Measurements from ENCODE around the gene GCGR.

The GCGR gene

DNA sequence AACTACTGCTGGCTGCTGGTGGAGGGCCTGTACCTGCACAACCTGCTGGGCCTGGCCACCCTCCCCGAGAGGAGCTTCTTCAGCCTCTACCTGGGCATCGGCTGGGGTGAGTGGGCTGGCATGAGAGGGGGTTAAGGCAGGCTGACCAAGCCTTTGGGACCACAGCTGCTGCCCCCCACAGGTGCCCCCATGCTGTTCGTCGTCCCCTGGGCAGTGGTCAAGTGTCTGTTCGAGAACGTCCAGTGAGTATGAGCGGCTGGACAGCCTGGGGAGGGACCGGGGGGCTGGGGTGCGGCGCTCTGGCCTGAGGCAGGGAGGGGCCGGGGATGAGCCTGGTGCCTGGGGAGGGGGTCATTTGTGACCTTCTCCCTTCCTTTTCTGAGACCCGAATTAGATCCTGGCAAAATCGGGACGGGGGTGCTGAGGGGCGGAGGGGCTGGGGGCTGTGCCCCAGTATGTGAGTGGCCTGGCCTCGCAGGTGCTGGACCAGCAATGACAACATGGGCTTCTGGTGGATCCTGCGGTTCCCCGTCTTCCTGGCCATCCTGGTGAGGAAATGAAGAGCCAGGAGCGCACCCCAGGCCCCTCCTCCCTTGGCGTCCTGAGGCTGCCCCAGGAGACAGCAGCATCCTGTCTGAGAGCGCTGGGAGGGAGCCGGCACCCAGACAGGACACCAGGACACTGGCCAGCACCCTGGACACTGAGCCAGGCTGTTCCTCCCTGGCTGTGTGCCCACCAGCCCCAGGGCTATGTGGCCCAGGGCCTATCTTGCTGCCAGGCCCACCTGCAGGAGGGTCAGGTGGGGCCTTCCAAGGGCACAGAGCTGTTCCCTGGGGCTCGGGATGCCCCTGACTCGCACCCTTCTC is 8.0 kb downstream of the GCGR start:
- TF ChIP-seq, protein P1, sequence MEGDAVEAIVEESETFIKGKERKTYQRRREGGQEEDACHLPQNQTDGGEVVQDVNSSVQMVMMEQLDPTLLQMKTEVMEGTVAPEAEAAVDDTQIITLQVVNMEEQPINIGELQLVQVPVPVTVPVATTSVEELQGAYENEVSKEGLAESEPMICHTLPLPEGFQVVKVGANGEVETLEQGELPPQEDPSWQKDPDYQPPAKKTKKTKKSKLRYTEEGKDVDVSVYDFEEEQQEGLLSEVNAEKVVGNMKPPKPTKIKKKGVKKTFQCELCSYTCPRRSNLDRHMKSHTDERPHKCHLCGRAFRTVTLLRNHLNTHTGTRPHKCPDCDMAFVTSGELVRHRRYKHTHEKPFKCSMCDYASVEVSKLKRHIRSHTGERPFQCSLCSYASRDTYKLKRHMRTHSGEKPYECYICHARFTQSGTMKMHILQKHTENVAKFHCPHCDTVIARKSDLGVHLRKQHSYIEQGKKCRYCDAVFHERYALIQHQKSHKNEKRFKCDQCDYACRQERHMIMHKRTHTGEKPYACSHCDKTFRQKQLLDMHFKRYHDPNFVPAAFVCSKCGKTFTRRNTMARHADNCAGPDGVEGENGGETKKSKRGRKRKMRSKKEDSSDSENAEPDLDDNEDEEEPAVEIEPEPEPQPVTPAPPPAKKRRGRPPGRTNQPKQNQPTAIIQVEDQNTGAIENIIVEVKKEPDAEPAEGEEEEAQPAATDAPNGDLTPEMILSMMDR (IDR thresholded peaks at IDR 0.05), result no peak
- H3K9me3 ChIP-seq (ENCODE audit: control insufficient read depth, low read length), result no peaks in the 10 kb centered on the region
- peaks cover 3% of the 10 kb centered on the region for H3K4me1 ChIP-seq
- no peak overlapping the region for H2AFZ ChIP-seq
- H3K79me2 ChIP-seq, result no peaks in the 10 kb centered on the region
- no peaks in the 10 kb centered on the region for H3K27me3 ChIP-seq (ENCODE audit: control insufficient read depth, insufficient read depth, low read length)
- no peak overlapping the region for H3K27ac ChIP-seq
- H3K9ac ChIP-seq, result no peak overlapping the region
- H3K4me2 ChIP-seq (ENCODE audit: low read length), result no peak overlapping the region
- no peak overlapping the region for H3K4me3 ChIP-seq (ENCODE audit: low read depth, low read length)
- no peaks in the 10 kb centered on the region for H3K36me3 ChIP-seq (ENCODE audit: control insufficient read depth, insufficient read depth, low read length)

DNA sequence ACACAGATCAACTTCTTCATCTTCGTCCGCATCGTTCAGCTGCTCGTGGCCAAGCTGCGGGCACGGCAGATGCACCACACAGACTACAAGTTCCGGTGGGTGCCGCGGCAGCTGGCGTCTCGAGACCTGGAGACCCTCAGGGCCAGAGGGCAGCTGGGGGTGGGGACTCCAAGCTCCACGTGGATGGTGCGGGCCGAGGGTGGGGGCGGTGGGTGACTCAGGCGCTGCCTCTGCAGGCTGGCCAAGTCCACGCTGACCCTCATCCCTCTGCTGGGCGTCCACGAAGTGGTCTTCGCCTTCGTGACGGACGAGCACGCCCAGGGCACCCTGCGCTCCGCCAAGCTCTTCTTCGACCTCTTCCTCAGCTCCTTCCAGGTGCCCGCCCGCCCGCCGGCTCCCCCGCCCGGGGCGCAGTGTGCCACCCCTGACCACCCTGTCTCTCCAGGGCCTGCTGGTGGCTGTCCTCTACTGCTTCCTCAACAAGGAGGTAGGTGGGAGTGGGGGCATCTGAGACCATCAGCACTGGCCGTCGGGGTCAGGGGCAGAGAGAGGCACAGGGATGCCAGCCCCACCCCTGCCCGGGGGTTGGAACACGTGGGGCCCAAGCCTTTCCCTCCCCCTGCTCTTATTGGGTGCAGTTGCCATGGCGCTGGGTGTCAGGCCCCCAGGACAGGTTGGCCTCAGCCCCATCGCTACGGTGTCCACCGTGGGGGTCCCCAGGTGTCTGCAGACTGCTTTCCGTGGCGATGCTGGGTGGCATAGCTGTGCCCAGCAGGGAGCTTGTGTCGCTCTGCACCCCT is 8.8 kb downstream of the GCGR start:
- no peak overlapping the region for H3K27ac ChIP-seq
- H3K4me3 ChIP-seq (ENCODE audit: low read depth, low read length), result no peak overlapping the region
- no peaks in the 10 kb centered on the region for H3K27me3 ChIP-seq (ENCODE audit: control insufficient read depth, insufficient read depth, low read length)
- H3K4me2 ChIP-seq (ENCODE audit: low read length), result no peak overlapping the region
- TF ChIP-seq, protein P1 (IDR thresholded peaks at IDR 0.05), result no peak
- no peaks in the 10 kb centered on the region for H3K36me3 ChIP-seq (ENCODE audit: control insufficient read depth, insufficient read depth, low read length)
- no peak overlapping the region for H3K9ac ChIP-seq
- H3K4me1 ChIP-seq, result peaks cover 3% of the 10 kb centered on the region
- no peaks in the 10 kb centered on the region for H3K79me2 ChIP-seq
- H2AFZ ChIP-seq, result no peak overlapping the region
- no peaks in the 10 kb centered on the region for H3K9me3 ChIP-seq (ENCODE audit: control insufficient read depth, low read length)

GRCh38 chr17:81813371-81813684 is 9.4 kb downstream of the GCGR start:
- H3K4me3 ChIP-seq (ENCODE audit: low read depth, low read length), result no peak overlapping the region
- H2AFZ ChIP-seq, result no peak overlapping the region
- no peak overlapping the region for H3K27ac ChIP-seq
- TF ChIP-seq, protein P1 (IDR thresholded peaks at IDR 0.05), result no peak
- no peaks in the 10 kb centered on the region for H3K27me3 ChIP-seq (ENCODE audit: control insufficient read depth, insufficient read depth, low read length)
- no peak overlapping the region for H3K9ac ChIP-seq
- H3K36me3 ChIP-seq (ENCODE audit: control insufficient read depth, insufficient read depth, low read length), result no peaks in the 10 kb centered on the region
- peaks cover 3% of the 10 kb centered on the region for H3K4me1 ChIP-seq
- H3K9me3 ChIP-seq (ENCODE audit: control insufficient read depth, low read length), result no peaks in the 10 kb centered on the region
- no peaks in the 10 kb centered on the region for H3K79me2 ChIP-seq
- H3K4me2 ChIP-seq (ENCODE audit: low read length), result no peak overlapping the region

DNA sequence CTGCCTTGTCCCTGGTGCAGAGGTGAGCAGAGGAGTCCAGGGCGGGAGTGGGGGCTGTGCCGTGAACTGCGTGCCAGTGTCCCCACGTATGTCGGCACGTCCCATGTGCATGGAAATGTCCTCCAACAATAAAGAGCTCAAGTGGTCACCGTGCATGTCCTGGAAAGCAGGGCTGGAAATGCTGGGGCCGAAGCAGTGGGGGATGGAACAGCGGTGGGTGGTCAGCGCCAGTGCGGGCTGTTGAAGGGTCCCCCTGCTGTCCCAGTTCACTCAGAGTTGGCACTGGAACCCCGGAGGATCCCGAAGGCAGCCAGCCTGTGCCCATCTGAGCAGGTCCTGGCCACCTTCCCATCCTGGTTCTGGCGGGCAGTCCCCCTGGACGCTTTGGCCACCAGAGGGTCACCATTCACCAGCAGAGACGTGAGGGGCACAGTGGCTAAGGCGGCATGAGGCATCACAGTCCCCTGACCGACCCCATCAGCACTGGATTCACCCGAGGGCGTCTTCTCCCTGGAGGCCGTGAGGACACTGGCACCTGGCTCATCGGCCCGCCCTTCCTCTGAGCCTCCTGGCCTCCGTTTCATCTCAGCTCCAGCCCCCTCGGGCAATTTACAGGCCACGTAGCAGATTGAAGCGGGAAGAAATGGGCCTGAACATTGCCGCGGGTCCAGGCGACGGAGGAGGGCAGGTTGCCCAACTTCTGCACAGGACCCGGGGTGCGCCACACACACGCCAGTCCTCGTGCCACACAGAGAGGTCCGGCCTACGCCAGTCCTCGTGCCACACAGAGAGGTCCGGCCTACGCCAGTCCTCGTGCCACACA is 10.1 kb downstream of the GCGR start:
- H3K27me3 ChIP-seq (ENCODE audit: control insufficient read depth, insufficient read depth, low read length), result no peaks in the 10 kb centered on the region
- H3K4me2 ChIP-seq (ENCODE audit: low read length), result no peak overlapping the region
- H3K4me1 ChIP-seq, result peaks cover 3% of the 10 kb centered on the region

More for the DNA sequence above, 10.1 kb downstream of the GCGR start:
- no peaks in the 10 kb centered on the region for H3K79me2 ChIP-seq
- H3K27ac ChIP-seq, result no peak overlapping the region
- H3K36me3 ChIP-seq (ENCODE audit: control insufficient read depth, insufficient read depth, low read length), result no peaks in the 10 kb centered on the region
- H2AFZ ChIP-seq, result no peak overlapping the region
- no peak overlapping the region for H3K4me3 ChIP-seq (ENCODE audit: low read depth, low read length)
- TF ChIP-seq, protein P1 (IDR thresholded peaks at IDR 0.05), result no peak
- no peaks in the 10 kb centered on the region for H3K9me3 ChIP-seq (ENCODE audit: control insufficient read depth, low read length)
- H3K9ac ChIP-seq, result no peak overlapping the region
